Caco-2 (cell line): ENCODE measurements around the gene DLG2. TPM values are rescaled to one million over a fixed set of nuclear protein-coding genes. Genes with fewer than 3 reads are reported as not detected.
"Not testable (repeated sequence)": the region's sequence is repeated elsewhere in the genome, so short reads cannot be mapped to it uniquely, and the experiment has no call there.

Experiments
- BruUV-seq: library from RNA; stranded (reverse); fragments of 400-500 nt; replicated peaks from 2 replicates; lab custom pipeline; 2021; lab: Mats Ljungman, UMichigan
- CTCF ChIA-PET: fragments of 300-600 bp; sonication (Branson Sonifier 250); formaldehyde crosslinking; loops from one replicate; lab custom pipeline; 2022; ENCODE audit warnings: antibody characterized with exemption; lab: Charles Lee
- POLR2A ChIA-PET: fragments of 300-600 bp; sonication (Branson Sonifier 250); formaldehyde crosslinking; loops from one replicate; lab custom pipeline; 2022; ENCODE audit warnings: antibody characterized with exemption; lab: Charles Lee
- DNase-seq, 2 experiments: peaks; one replicate each; pipeline versions ENCODE4 v3.0.0 to v3.0.0-alpha.2; 2020 to 2022
- H3K27me3 ChIP-seq: replicated peaks from 2 replicates; pipeline ENCODE4 v1.6.0; 2011; ENCODE audit warnings: low read length; ENCODE audit not compliant: control insufficient read depth, insufficient read depth
- H3K36me3 ChIP-seq: 2 replicates; pipeline ENCODE4 v1.5.1; 2011; ENCODE audit warnings: low read length; ENCODE audit not compliant: control insufficient read depth, insufficient read depth
- H3K4me1 ChIP-seq: fragments of 250-450 bp; sonication (Bioruptor Pico); 2 replicates; pipeline ENCODE4 v1.5.1; 2020; ENCODE audit warnings: mild to moderate bottlenecking
- H3K4me3 ChIP-seq: 2 replicates; pipeline ENCODE4 v1.5.1; 2011; ENCODE audit warnings: low read depth, mild to moderate bottlenecking, control low read depth, low read length
- H3K9me3 ChIP-seq: fragments of 250-450 bp; sonication (Bioruptor Pico); 2 replicates; pipeline ENCODE4 v1.5.1; 2020; ENCODE audit warnings: mild to moderate bottlenecking, moderate library complexity
- H3K27ac Mint-ChIP-seq: one replicate; pipeline ENCODE4 v1.8.0; 2022; ENCODE audit warnings: mixed read lengths; ENCODE audit not compliant: unreplicated experiment
- H3K27me3 Mint-ChIP-seq: one replicate; pipeline ENCODE4 v1.8.0; 2022; ENCODE audit warnings: mixed read lengths; ENCODE audit not compliant: insufficient read depth, unreplicated experiment
- H3K36me3 Mint-ChIP-seq: one replicate; pipeline ENCODE4 v1.8.0; 2022; ENCODE audit warnings: mild to moderate bottlenecking, mixed read lengths; ENCODE audit not compliant: insufficient read depth, unreplicated experiment
- H3K4me1 Mint-ChIP-seq: one replicate; pipeline ENCODE4 v1.8.0; 2022; ENCODE audit warnings: low read depth, mixed read lengths; ENCODE audit not compliant: unreplicated experiment
- H3K4me3 Mint-ChIP-seq: one replicate; pipeline ENCODE4 v1.8.0; 2022; ENCODE audit warnings: mild to moderate bottlenecking, moderate library complexity, mixed read lengths; ENCODE audit not compliant: unreplicated experiment
- H3K9me3 Mint-ChIP-seq: one replicate; pipeline ENCODE4 v1.8.0; 2022; ENCODE audit warnings: mixed read lengths; ENCODE audit not compliant: unreplicated experiment
- CTCF ChIP-seq, 2 experiments: fragments of 200-600 bp in 1 of 2; IDR thresholded peaks; 1 replicate in 1 of 2; 2 replicates in 1 of 2; pipeline versions ENCODE4 v1.5.1 to v1.8.0; 2011 to 2022; ENCODE audit warnings: antibody characterized with exemption in 1 of 2, control low read depth in 1 of 2, inconsistent platforms in 1 of 2, low read depth in 1 of 2, low read length in 1 of 2, mild to moderate bottlenecking in 1 of 2, moderate library complexity in 1 of 2; ENCODE audit not compliant: insufficient read depth in 1 of 2, severe bottlenecking in 1 of 2, unreplicated experiment in 1 of 2
- intact Hi-C: fragments of 100-400 bp; cut with micrococcal nuclease; formaldehyde crosslinking; loops from one replicate; pipeline ENCODE4 v1.10.0; 2022; ENCODE audit not compliant: unreplicated experiment
- total RNA-seq: library from RNA; stranded (reverse); gene quantifications from 2 replicates; pipeline ENCODE4 v1.2.3, GENCODE V29; 2022

Gene DLG2
- total RNA-seq, 1 experiment from 2014 or later, result 21.6 TPM

GRCh38 chr11:83454674-83455073 lies 2172.5 kb downstream of the DLG2 start:
- Histone ChIP-seq H3K9me3 (no peaks in the 10 kb centered on the region), H3K36me3 (no peaks in the 10 kb centered on the region), H3K27me3 (no peaks in the 10 kb centered on the region), H3K4me1 (no peaks in the 10 kb centered on the region), H3K4me3 (no peak overlapping the region)
- H3K4me3 Mint-ChIP-seq, result no peak overlapping the region
- peaks cover 3% of the 10 kb centered on the region for H3K27me3 Mint-ChIP-seq
- CTCF ChIA-PET, result no interaction called here
- H3K27ac Mint-ChIP-seq, result no peak overlapping the region
- no peak for DNase-seq
- H3K36me3 Mint-ChIP-seq, result no peaks in the 10 kb centered on the region
- no peaks in the 10 kb centered on the region for H3K4me1 Mint-ChIP-seq
- BruUV-seq, result no TSS peak
- intact Hi-C loops, result no loop called here
- POLR2A ChIA-PET, result no interaction called here
- TF ChIP-seq CTCF (IDR thresholded peaks at IDR 0.05; ENCODE audit: insufficient read depth in 1 of 2, low read depth in 1 of 2, low read length in 1 of 2, severe bottlenecking in 1 of 2, unreplicated experiment in 1 of 2), result no peak
- H3K9me3 Mint-ChIP-seq, result no peaks in the 10 kb centered on the region

- no peak for DNase-seq
- Histone ChIP-seq H3K4me1 (no peaks in the 10 kb centered on the region), H3K9me3 (no peaks in the 10 kb centered on the region; the same call in 1 of the 2 replicates), H3K36me3 (no peaks in the 10 kb centered on the region), H3K27me3 (no peaks in the 10 kb centered on the region), H3K4me3 (no peak overlapping the region)
- ChIA-PET POLR2A (no interaction called here), CTCF (no interaction called here)
- Mint-ChIP-seq H3K4me3 (no peak overlapping the region), H3K9me3 (peaks cover 11% of the 10 kb centered on the region), H3K36me3 (no peaks in the 10 kb centered on the region), H3K27ac (no peak overlapping the region), H3K4me1 (no peaks in the 10 kb centered on the region), H3K27me3 (peaks cover 12% of the 10 kb centered on the region)
- BruUV-seq, result no TSS peak
- TF ChIP-seq CTCF (IDR thresholded peaks at IDR 0.05; ENCODE audit: insufficient read depth in 1 of 2, low read depth in 1 of 2, low read length in 1 of 2, severe bottlenecking in 1 of 2, unreplicated experiment in 1 of 2), result no peak
- intact Hi-C loops, result no loop called here
These were observed 2177.7 kb downstream of the DLG2 start for GRCh38 chr11:83449338-83449913.

DNA sequence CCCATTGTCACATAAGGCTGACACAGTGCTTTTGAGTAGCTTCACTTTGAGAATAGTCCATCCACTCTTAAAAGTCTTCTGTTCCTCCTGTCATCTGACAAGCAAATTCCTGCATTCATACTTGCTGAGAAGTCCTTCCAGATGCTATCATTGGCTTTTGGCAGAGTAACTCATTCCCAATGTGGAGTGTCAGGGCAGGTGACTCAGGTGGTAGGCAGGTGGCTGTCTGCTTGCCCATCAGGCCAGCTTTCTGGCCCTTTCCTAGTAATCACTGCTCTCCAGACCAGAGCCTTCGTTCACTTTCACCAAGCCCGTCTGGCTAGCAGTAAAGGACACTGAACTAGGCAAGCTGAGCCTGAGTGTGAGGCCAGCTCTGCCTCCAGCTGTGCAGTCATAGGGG lies 2178.5 kb downstream of the DLG2 start:
- H3K27me3 Mint-ChIP-seq, result peaks cover 12% of the 10 kb centered on the region
- no peaks in the 10 kb centered on the region for H3K4me1 Mint-ChIP-seq
- no peaks in the 10 kb centered on the region for H3K36me3 ChIP-seq
- H3K9me3 Mint-ChIP-seq, result peaks cover 11% of the 10 kb centered on the region
- no peak for TF ChIP-seq CTCF (IDR thresholded peaks at IDR 0.05; ENCODE audit: insufficient read depth in 1 of 2, low read depth in 1 of 2, low read length in 1 of 2, severe bottlenecking in 1 of 2, unreplicated experiment in 1 of 2)
- intact Hi-C loops, result no loop called here
- H3K9me3 ChIP-seq, result no peaks in the 10 kb centered on the region; the same call in 1 of the 2 replicates
- no peaks in the 10 kb centered on the region for H3K36me3 Mint-ChIP-seq
- no peak for DNase-seq
- BruUV-seq, result no TSS peak
- CTCF ChIA-PET, result no interaction called here
- POLR2A ChIA-PET, result no interaction called here
- H3K27ac Mint-ChIP-seq, result no peak overlapping the region
- H3K4me1 ChIP-seq, result no peaks in the 10 kb centered on the region
- H3K27me3 ChIP-seq, result no peaks in the 10 kb centered on the region
- H3K4me3 Mint-ChIP-seq, result no peak overlapping the region
- H3K4me3 ChIP-seq, result no peak overlapping the region

DNA sequence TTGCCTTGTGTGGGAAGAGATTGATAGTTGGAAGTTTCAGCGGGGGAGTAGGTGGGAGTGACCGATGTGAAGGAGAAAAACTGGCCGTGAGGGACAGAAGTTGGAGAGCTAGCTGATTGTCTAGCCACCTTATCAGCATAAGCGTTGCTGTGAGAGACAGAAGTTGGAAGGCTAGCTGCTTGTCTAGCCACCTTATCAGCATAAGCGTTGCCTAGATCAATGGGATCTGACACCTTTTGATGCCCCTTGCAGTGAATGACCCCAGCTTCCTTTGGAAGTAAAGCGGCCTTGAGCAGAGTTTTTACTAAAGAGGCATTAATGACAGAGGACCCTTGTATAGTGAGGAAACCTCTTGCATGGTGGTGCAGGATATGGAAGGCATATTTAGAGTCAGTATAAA lies 2183.3 kb downstream of the DLG2 start:
- H3K36me3 ChIP-seq, H3K36me3 Mint-ChIP-seq, H3K9me3 ChIP-seq, H3K4me3 Mint-ChIP-seq, H3K4me3 ChIP-seq, DNase-seq, H3K4me1 ChIP-seq, H3K27ac Mint-ChIP-seq, POLR2A ChIA-PET, CTCF ChIA-PET, H3K4me1 Mint-ChIP-seq, BruUV-seq, H3K27me3 ChIP-seq: not testable (repeated sequence)
- Mint-ChIP-seq H3K9me3 (peaks cover 11% of the 10 kb centered on the region), H3K27me3 (peaks cover 12% of the 10 kb centered on the region)
- intact Hi-C loops, result loop anchor here (5.0 kb wide), 1 partner anchor 373 kb away; no protein-coding TSS in a partner anchor
